HCEC 1CT (cell line): ENCODE results near the gene LEAP2.

Source experiments
- DNase-seq: peaks from one replicate; pipeline ENCODE4 v3.0.0-alpha.2; 2017

Gene LEAP2, protein sequence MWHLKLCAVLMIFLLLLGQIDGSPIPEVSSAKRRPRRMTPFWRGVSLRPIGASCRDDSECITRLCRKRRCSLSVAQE

DNA sequence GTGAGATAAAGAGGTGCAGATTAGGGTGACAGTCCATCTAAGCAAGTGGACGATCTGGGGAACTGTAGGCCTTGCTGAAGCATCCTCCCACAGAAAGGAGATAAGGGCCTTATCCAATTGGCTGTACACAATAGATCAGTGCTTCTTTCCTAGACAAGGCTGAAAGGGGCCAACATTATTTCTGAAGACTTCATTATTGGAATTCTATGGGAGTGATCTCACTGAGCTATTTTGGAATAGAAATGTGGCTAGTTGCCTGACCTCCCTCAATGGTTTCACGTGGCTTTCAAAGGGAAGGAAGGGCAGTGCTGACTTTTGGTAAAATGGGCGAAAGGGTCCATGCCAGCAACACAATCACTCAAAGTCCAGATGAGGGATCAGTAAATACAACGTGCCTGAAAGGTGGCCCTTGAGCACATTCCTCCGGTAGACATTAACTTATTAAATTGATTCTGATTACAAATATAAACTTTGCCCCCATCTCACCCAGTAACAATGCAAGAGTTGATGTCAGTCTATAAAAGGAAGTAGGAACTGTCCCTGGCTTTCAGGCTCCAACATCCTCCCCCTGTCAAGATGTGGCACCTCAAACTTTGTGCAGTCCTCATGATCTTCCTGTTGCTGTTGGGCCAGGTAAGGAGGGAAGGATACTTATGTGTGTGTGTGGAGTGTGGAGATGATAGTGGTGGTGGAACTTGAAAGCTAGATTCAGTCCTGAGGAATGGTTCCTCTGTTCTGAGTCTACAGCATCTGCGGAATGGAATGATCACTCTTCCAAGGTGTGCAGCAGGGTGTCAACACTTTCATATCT is at the start of gene LEAP2:
TSS of gene LEAP2 (plus strand) at position 550 of the 811 bp plus-strand sequence. CDS start at position 577, 27 bp downstream.
- DNase-seq = no peak

DNA sequence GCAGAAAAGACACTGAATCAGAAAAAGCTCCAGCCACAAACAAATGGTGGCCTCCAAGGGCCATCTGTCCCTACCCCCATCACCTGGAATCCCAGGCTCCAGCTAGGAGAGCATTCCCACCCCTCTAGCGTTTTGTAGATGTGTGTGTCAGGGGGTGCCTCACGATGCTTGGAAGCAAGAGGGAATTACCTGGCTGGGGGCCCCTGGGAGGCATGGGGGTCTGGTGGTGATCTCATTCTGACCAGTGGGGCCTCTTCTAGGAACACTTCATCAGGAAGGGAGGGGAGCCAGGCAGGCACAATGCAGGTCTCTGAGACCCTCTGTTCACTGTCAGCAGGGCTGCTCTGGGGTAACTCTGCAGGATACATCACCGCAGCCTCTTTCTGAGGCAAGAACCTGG is 49.0 kb upstream of the LEAP2 start:
- DNase-seq = no peak

DNA sequence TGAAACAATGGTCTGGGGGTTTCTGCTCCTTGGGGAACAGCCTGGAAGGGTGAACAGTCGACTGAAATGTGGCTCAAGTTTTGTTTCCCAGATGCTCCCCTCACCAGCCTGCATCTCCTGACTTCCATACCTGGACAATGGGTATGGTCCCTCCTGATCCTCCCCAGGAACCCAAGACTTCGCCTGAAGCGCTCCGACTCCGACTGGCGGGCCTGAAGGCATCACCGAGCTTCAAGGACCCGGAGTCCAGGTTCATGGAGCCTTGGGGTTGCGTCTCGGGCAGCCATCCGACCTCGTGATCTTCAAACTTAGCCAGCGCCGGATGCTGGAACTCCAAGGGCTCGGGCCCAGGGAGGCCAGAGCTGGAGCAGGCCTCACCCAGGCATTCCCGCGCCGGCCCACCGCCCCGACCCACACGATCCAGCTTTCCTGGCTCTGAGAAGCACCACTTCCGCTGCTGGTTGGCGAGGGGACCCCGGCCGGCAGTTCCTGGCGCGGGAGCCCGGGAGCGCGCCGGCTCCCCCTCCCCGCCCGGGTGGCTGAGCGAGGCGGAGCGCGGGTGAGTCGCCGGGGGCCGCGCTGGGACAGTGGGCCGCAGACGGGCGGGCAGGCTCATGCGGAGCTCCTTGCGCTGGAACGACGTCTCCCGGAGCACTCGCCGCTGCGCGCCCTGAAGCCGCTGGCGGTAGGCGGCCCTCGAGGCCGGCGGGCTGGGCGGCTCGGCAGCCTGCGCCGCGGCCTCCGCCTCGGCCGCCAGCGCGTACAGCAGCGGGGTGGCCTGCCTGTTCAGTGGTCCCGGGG is 48.2 kb upstream of the LEAP2 start:
- DNase-seq = no peak

DNA sequence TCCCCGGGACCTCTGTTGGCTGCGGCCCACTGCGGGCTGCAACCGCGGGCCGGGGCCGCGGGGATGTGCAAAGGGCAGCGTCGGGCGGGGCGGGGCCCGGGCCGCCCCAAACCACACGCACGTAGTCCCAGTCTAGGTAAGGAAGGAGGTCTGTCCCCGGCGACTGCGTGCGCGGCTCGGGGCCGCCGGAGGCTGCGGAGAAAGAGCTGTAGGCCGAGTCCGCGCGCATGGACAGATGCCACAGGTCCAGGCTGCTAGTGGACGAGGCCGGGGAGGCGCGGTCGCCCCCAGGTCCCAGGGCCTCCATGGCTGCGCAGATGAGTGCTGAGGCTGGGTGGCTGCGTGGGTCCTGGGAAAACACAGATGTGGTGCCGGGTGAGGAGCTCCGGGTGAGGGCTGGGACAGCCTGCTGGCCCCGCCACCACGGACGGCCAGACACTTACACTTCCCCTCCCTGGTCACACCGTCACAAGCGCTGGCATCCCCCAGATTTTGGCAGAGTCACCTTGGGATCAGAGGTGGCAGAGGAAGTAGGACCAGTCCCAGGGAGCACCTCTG is 47.6 kb upstream of the LEAP2 start:
- no peak for DNase-seq

DNA sequence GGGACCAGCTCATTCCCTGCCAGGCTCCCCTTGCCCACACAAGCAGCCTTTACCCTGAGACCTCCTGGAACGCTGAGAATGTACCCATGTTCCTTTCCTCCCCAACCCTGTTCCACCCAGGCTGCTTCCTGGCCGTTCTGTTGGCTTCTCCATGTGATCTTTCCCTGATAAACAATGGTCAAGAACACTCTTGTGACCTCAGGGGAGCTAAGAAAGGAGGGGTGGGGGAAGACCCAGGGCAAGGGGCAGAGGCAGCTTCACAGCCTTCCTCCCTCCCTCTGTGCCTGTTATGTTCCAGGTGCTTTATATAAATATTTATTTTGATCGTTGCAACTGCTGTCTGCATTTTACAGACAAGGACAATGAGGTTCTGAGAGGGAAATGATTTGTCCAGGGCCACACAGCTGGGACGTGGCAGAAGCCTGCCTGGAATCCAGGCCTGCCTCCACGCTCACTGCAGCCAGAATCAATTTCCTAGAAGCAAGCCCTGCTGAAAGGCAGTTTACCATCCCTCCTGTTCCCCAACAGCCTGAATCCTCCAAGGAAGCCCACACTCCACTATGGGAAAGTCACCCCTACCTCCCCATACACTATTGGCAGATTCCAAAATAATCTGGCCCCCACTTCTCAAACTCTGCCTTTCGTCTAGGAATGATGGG is 46.9 kb upstream of the LEAP2 start:
- DNase-seq = no peak

DNA sequence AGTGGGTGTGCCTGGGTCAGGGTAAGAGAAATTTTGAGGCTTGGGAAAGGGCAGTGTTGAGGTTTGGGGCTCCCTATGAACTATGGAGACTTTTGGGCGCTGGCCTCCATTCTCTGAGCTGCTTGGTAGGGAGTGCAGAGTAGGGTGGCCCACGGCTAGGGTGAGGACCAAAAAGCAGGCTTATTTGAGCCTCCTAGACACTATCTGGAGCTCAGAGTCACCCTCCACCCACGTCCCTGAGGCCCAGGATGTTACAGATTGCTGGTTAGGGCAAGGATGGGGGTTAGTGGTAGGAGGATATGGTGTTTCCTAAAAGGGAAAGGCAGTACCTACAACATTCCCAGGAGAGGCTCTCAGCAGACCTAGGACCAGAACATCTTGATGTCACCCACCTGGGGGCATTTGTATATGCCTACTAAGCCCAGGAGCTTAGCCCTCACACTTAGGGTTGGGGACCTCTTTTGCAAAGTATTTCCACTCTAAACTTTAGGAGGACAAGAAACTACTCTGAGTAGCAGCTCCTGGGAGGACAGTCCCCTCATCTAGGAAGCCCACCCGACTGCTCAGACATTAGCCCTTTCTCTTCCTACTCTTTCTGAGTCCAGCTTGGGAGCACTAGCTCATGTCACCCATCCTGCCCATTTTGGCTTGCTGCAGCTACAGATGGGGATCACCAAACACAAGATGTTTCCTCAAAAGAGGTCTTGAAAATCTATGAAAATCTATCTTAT is 45.4 kb upstream of the LEAP2 start:
- DNase-seq = no peak

DNA sequence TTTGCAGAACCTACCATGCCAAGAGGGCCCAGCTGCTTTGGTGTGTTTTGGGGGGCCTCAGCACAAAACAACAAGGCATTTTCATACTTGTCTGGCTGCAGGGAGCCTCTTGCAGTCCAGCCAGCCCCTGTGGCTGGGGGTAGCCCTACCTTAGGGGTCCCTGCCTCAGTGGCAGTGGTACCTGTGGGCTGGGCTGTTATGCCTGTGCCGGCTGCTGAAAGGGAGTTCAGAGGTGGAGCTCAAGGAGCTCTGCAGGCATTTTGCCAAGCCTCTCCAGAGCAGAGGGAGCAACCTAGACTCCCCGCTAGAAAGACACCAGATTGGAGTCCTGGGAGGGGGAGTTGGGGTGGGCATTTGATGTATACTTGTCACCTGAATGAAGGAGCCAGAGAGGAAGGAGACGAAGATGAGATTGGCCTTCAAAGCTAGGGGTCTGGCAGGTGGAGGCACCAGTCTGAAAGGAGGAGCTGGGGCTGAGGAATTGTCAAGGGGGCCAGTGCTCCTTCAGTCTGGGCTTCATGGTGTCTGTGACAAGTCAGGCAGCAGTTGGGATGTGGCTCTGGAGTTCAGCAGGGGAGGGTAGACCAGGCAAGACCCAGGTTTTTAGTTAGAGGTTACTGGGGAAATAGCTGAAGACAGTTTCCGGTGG is 44.5 kb upstream of the LEAP2 start:
- DNase-seq = no peak

DNA sequence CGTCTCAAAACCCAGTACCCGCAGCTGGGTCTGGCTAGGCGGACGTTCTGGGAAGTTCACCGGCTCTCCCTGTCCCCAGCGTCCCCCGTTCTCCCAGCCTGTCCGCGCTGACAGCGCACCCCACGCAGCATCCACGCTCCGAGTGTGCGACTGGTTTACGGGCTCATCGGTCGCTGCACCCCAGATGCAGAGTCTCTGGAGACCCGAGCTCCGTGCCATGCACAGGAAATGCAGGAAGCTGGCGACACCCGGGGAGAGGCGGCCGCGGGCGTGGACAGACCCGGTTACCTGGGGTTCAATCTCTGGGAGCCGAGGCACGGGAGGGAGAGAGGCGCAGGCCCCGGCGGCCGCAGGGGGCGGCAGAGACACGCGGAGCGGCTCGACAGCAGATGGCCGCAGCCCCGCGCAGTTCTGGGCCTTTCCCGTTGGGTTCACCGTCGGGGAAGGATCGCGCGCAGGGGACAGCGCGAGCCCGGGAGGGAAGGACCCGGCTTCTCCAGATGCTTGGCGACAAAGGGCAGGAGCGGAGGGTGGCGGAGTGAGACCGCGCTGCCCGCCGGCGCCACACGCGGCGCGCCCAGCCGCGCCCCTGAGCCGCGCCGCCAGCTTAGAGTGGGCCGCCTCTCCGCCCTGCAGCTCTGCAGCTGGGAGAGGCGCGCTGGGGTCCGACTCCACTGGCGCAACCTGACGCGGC is 43.6 kb upstream of the LEAP2 start:
- peak; percentile 71 for DNase-seq

DNA sequence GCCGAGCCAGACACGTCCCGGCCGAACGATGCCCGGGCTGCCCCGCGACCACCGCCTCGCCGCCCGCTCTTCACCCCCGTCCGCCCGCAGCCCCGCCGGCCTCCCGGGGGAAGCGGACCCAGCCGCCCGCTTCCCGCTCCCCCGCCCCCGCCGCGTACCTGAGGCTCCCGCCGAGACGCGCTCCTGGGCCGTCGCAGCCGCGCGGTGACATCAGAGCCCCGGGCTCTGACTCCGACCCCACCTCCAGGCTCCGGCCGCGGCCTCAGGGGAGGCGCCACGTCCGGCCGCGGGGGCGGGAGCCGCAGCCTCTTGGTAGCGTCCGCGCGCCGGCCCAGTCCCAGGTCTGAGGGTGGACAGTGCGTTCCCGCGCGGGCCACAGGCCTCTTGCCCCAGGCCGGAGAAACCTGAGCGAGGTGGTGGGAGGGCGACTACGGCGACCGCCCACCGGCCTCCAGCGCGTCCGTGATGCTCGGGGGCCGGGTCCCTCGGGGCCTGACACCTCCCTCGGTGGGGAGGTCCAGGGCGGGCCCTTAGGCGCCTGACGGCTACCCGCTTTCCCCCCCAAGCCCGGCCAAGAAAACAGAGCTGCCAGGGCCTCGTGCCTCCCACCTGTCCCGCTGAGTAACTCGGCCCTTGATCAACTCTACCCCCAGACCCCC is 42.9 kb upstream of the LEAP2 start, which contains the start of gene SHROOM1:
TSS of gene SHROOM1 (minus strand) at position 212 of the 659 bp plus-strand sequence. CDS start 4,507 bp downstream, outside the sequence.
- peak; percentile 66 for DNase-seq

DNA sequence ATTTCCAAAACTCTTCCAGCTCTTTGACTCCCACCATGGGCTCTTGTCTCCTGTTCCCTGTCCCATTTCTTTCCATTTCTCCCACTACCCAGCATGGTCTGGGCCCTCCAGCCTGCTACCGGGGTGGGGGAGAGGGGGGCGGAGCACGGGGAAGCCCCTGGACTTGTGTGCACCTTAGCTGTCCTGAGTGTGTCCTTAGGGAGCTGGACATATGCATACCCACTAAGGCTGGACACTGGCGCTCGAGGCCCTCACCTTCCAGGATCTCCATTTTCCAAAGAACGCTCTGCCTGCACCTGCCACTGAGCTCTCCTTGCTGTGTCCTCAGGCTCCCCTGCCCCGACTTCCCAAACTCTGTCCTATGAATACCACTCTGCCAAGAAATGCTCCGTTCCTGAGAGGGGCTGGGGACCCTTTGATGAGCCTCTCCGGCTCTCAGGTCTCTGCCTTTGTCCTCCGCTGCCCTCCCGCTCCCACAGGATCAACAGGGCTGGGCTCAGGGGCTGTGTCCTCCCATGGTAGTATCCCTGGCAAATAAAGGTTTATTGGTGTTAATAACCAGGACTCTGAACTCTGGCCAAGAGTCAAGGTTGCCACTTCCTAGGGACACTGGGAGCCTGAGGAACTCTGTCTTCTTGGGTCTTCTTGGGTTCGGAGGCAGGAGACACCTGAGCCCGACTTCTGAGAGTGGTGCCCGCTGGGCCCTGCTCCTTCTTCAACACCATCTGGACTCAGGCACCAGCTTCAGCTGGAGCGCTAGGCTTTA is 42.2 kb upstream of the LEAP2 start:
- DNase-seq = no peak

DNA sequence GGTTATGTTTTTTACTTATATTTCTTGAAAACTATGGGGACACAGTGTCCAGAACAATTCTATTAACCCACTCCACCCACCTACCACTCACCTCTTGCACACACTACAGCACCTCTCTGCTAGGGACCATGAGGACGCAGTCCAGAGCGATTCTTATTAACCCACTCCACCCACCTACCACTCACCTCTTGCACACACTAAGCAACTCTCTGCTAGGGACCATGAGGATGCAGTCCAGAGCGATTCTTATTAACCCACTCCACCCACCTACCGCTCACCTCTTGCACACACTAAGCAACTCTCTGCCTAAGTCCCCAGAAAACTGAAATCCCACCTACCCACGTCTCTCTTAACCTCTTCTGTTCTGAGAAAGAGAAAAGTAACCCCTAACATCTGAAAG is 40.9 kb upstream of the LEAP2 start:
- no peak for DNase-seq

DNA sequence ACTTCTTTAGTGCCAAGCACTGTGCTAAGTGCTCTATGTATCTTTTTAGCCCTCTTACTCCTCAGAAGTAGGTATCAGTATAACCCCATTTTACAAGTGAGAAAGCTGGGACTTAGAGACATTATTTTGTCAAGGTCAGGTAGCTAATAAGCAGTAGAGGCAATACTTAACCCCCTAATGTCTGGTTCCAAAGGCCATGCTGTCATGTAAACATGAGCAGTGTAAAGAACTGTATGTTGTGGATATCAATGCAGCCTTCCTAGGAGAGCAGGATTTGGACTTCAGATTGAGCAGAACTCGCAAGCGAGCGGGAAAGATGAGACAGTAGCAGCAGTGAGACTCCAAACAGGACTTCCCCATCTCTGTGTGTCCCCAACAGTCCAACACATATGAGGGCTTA is 39.4 kb upstream of the LEAP2 start:
- DNase-seq = no peak

DNA sequence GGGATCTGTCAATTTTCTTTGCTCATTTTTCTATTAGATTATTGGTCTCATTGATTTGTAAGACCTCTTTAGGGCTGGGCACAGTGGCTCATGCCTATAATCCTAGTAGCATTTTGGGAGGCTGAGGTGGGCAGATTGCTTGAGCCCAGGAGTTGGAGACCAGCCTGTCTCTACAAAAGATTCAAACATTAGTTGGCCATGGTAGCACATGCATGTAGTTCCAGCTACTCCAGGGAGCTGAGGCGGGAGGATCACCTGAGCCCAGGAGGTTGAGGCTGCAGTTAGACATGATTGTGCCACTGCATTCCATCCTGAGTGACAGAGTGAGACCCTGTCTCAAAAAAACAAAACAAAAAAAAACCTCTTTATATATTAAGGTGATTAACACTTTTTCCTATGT is 36.6 kb upstream of the LEAP2 start:
- no peak for DNase-seq

DNA sequence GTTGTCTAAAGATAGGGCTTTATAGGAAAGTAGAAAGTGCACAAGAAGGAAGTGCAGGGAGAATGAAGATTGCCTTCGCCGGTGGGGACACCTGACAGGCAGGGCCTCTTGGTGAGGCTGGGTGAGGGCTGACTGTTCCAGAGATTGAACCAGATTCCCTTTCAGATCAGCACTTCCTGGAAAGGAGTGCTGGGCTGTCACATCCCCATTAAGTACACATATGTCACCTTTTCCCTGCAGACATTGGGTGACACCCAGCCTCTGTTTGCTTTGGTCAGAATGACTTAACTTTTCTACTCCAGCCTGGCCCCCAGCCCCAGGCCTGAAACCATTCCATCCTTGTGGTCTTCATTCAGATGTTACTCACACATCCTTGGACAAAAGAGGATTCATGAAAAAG is 35.6 kb upstream of the LEAP2 start:
- no peak for DNase-seq

DNA sequence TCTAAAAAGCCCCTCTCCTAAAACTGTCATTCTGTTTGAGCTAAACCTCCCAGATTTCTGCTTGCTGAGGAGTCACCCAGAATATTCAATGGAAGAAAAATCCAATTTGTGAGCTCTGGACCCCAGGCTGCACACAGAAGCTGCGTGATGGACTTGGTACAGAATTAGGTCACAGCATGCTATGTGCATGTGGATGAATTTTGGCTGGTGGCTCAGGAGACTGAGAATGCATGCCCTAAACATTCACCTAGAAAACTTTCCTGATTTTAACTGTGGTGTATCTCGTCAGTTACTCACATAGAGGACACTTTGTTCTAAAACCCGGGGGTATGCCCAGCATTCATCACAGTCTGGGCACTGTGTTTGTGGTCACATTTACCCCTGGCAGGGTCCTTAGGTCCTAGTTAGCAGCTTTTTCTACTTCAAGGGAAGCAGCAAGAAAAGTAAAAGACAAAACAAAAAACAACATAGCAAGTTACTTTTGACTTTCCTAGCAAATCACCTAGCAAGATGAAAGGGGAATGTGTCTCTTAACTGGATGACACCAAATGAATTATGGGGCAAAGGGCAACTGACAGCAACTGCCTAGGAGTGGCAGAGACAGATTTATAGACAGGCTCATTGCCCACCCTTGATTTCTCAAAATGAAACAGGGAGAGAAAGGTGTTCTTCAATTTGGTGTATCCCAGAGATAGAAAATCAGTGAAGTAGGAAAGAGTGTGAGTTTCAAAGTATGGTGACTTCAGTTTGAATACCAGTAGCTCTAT is 34.8 kb upstream of the LEAP2 start:
- no peak for DNase-seq

DNA sequence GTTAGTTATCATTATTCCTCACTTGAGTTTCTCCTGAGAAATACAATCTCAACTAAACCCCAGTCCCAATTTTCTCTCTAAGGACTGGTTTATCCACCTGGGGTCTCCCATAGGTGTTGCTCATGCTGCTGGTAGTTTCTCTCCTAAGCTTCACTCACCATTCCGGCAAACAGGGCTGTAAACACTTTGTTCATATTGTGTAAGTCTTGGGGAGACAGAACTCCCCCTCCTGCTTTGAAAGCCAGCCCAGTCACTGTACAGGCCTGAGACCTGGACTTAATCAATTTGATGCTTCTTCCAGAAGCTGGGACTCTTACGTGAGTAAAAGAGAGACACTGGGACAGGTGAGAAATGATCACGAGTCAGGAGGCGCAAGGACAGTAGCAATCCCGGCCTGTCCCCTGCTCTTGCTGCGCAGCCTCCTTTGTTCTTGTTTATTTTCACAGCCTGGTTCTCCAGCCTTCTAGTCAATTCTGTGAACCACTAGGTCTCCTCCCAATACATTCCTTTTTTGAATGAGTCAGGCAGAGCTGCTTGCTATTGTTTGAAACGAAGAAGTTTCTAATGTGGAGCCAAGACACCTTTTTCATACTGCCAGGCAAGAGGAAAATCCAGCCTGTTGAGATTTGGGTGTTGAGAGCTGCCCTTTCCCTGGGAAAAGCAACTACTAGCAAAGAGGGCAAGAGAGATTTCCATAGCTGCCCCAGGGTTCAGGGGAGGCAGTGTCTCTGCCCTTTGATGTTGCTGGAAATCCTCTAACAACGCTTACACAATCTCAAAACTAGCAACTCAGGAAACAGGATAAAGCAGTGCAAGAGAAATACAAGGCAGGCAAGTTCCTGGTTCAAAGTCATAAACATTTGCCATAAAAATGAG is 33.8 kb upstream of the LEAP2 start:
- peak; percentile 49 for DNase-seq

DNA sequence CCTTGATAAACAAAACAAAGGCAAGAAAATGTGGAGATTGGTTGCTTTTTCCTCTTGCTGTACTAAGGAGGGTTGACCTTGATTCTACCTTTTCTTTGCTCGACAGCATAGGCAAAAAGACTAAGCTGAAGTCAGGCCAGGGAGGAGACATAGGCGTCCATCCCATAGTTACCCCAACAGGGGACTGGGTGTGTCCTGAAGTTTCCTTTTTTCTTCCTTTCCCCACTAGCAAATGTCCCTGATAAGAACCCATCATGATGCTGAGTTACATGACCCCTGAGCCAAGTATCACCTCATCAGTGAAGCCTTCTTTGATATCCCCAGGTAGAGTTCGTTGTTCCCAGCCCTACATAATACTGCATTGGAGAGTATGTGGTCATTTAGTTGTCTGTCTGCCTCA is 33.2 kb upstream of the LEAP2 start:
- no peak for DNase-seq

DNA sequence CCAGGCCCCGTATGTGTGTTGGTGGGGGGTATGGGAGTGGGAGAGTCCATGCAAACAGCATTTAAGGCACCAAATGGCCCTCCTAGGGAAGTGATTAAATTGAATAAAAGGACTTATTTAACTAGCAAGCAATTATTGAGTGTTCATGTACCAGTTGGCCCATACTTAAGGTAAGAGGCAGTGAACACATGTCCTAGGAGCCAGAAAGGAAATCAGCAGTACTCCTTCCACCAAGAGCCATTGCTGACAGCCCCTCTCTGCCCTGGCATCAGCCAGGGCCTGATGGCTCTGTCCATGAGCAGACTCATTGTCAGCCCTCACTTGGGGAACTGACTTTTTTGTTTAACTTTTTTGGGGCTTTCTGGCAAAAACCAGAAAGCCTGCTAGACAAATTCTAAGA is 32.6 kb upstream of the LEAP2 start:
- DNase-seq = no peak
